Measurements from ENCODE around the gene KCNK7.

KCNK7 gene

GRCh38 chr11:65588199-65589054, 7.2 kb downstream of the KCNK7 start:
- Histone ChIP-seq H3K4ac (ENCODE audit: low read depth, low read length) (no peak overlapping the region), H3K36me3 (ENCODE audit: control insufficient read depth in 1 of 2, insufficient read depth in 2 of 2, low read length in 2 of 2) (peaks cover 10 to 16% of the 10 kb centered on the region in 2 experiments), H2BK5ac (ENCODE audit: low read depth, low read length, poor library complexity) (no peak overlapping the region), H3K9ac (ENCODE audit: low read length) (no peak overlapping the region), H3K23ac (ENCODE audit: low read length) (no peak overlapping the region), H3K4me3 (ENCODE audit: low read depth, low read length) (no peak overlapping the region), H3K4me2 (ENCODE audit: low read length) (no peak overlapping the region), H3K27me3 (ENCODE audit: insufficient read depth, low read length) (peaks cover 5% of the 10 kb centered on the region), H2AFZ (ENCODE audit: insufficient read depth, low read length, poor library complexity) (no peak overlapping the region), H4K91ac (ENCODE audit: low read depth, low read length) (no peak overlapping the region), H3K18ac (ENCODE audit: low read length) (no peak overlapping the region), H3K27ac (ENCODE audit: low read depth, low read length) (no peak overlapping the region), H3K4me1 (ENCODE audit: control insufficient read depth in 1 of 2, insufficient read depth in 2 of 2, low read length in 2 of 2) (peaks cover 0 to 8% of the 10 kb centered on the region in 2 experiments), H2BK120ac (ENCODE audit: insufficient read depth, low read length, poor library complexity) (no peak overlapping the region), H4K8ac (ENCODE audit: low read depth, low read length) (no peak overlapping the region), H2BK12ac (ENCODE audit: low read length) (no peak overlapping the region), H3K79me2 (ENCODE audit: control insufficient read depth, insufficient read depth, low read length, poor library complexity) (no peaks in the 10 kb centered on the region), H4K12ac (ENCODE audit: low read depth, low read length) (no peak overlapping the region), H3K14ac (ENCODE audit: low read length) (no peak overlapping the region), H2AK5ac (ENCODE audit: low read length) (no peak overlapping the region), H3K79me1 (ENCODE audit: low read length) (peaks cover 3% of the 10 kb centered on the region), H3K9me3 (ENCODE audit: insufficient read depth, low read depth, low read length) (peaks cover 4% of the 10 kb centered on the region)
- WGBS (ENCODE audit: extremely low coverage, insufficient coverage, insufficient read length): no CpG with 5 or more reads among the region's 13 CpGs
- DNase-seq: peak in 1 of 2 donors; percentile 43

DNA sequence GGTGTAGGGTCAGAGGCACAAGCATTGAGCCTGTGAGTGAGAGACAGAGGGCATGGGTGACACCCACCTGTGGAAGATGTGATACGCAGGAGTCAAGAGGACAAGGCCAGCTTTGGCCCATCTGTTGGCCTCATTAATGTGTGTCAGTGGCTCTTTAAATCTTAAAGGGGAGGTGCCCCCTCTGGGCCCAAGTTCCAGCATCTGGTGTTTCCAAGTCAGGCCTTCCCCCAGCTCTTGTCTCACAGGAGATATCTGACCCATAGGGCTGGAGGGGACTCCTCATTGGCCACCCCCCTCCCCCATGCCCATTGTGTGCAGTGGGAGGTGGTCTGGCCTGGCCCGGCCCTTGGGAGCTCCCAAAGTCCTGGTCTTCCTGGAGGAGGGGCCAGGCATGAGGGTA, 8.9 kb downstream of the KCNK7 start:
- Histone ChIP-seq H3K4ac (ENCODE audit: low read depth, low read length) (no peak overlapping the region), H3K79me2 (ENCODE audit: control insufficient read depth, insufficient read depth, low read length, poor library complexity) (no peaks in the 10 kb centered on the region), H4K12ac (ENCODE audit: low read depth, low read length) (no peak overlapping the region), H2BK5ac (ENCODE audit: low read depth, low read length, poor library complexity) (no peak overlapping the region), H3K14ac (ENCODE audit: low read length) (no peak overlapping the region), H3K9me3 (ENCODE audit: insufficient read depth, low read depth, low read length) (peaks cover 4% of the 10 kb centered on the region), H2BK12ac (ENCODE audit: low read length) (no peak overlapping the region), H4K8ac (ENCODE audit: low read depth, low read length) (no peak overlapping the region), H2AFZ (ENCODE audit: insufficient read depth, low read length, poor library complexity) (no peak overlapping the region), H3K4me1 (ENCODE audit: control insufficient read depth in 1 of 2, insufficient read depth in 2 of 2, low read length in 2 of 2) (peaks cover 0 to under 1% of the 10 kb centered on the region in 2 experiments), H3K27me3 (ENCODE audit: insufficient read depth, low read length) (no peaks in the 10 kb centered on the region), H3K18ac (ENCODE audit: low read length) (no peak overlapping the region), H2AK5ac (ENCODE audit: low read length) (no peak overlapping the region), H3K23ac (ENCODE audit: low read length) (no peak overlapping the region), H4K91ac (ENCODE audit: low read depth, low read length) (no peak overlapping the region), H3K79me1 (ENCODE audit: low read length) (no peaks in the 10 kb centered on the region), H3K4me2 (ENCODE audit: low read length) (no peak overlapping the region), H3K9ac (ENCODE audit: low read length) (no peak overlapping the region), H2BK120ac (ENCODE audit: insufficient read depth, low read length, poor library complexity) (no peak overlapping the region), H3K4me3 (ENCODE audit: low read depth, low read length) (no peak overlapping the region), H3K36me3 (ENCODE audit: control insufficient read depth in 1 of 2, insufficient read depth in 2 of 2, low read length in 2 of 2) (peaks cover 14 to 18% of the 10 kb centered on the region in 2 experiments), H3K27ac (ENCODE audit: low read depth, low read length) (no peak overlapping the region)
- no CpG with 5 or more reads among the region's 2 CpGs for WGBS (ENCODE audit: extremely low coverage, insufficient coverage, insufficient read length)
- DNase-seq: no peak

- no peaks in the 10 kb centered on the region for H3K4me1 ChIP-seq (ENCODE audit: control insufficient read depth in 1 of 2, insufficient read depth in 2 of 2, low read length in 2 of 2)
- no CpG with 5 or more reads among the region's 4 CpGs for WGBS (ENCODE audit: extremely low coverage, insufficient coverage, insufficient read length)
- no peak for DNase-seq
- peaks cover 15 to 21% of the 10 kb centered on the region in 2 experiments for H3K36me3 ChIP-seq (ENCODE audit: control insufficient read depth in 1 of 2, insufficient read depth in 2 of 2, low read length in 2 of 2)
- no peak overlapping the region for H3K4me2 ChIP-seq (ENCODE audit: low read length)
- no peak overlapping the region for H4K91ac ChIP-seq (ENCODE audit: low read depth, low read length)
- no peak overlapping the region for H3K23ac ChIP-seq (ENCODE audit: low read length)
- H3K4ac ChIP-seq (ENCODE audit: low read depth, low read length): no peak overlapping the region
- no peaks in the 10 kb centered on the region for H3K27me3 ChIP-seq (ENCODE audit: insufficient read depth, low read length)
- H3K9me3 ChIP-seq (ENCODE audit: insufficient read depth, low read depth, low read length): peaks cover 4% of the 10 kb centered on the region
- H3K18ac ChIP-seq (ENCODE audit: low read length): no peak overlapping the region
- no peak overlapping the region for H3K14ac ChIP-seq (ENCODE audit: low read length)
- H3K79me2 ChIP-seq (ENCODE audit: control insufficient read depth, insufficient read depth, low read length, poor library complexity): no peaks in the 10 kb centered on the region
- H4K8ac ChIP-seq (ENCODE audit: low read depth, low read length): no peak overlapping the region
- H3K4me3 ChIP-seq (ENCODE audit: low read depth, low read length): no peak overlapping the region
- no peak overlapping the region for H2AFZ ChIP-seq (ENCODE audit: insufficient read depth, low read length, poor library complexity)
- H3K9ac ChIP-seq (ENCODE audit: low read length): no peak overlapping the region
- H3K79me1 ChIP-seq (ENCODE audit: low read length): no peaks in the 10 kb centered on the region
- H2BK120ac ChIP-seq (ENCODE audit: insufficient read depth, low read length, poor library complexity): no peak overlapping the region
- no peak overlapping the region for H2AK5ac ChIP-seq (ENCODE audit: low read length)
- no peak overlapping the region for H2BK5ac ChIP-seq (ENCODE audit: low read depth, low read length, poor library complexity)
- H4K12ac ChIP-seq (ENCODE audit: low read depth, low read length): no peak overlapping the region
- no peak overlapping the region for H3K27ac ChIP-seq (ENCODE audit: low read depth, low read length)
- H2BK12ac ChIP-seq (ENCODE audit: low read length): no peak overlapping the region
Measured at GRCh38 chr11:65586247-65586630, 9.4 kb downstream of the KCNK7 start.

DNA sequence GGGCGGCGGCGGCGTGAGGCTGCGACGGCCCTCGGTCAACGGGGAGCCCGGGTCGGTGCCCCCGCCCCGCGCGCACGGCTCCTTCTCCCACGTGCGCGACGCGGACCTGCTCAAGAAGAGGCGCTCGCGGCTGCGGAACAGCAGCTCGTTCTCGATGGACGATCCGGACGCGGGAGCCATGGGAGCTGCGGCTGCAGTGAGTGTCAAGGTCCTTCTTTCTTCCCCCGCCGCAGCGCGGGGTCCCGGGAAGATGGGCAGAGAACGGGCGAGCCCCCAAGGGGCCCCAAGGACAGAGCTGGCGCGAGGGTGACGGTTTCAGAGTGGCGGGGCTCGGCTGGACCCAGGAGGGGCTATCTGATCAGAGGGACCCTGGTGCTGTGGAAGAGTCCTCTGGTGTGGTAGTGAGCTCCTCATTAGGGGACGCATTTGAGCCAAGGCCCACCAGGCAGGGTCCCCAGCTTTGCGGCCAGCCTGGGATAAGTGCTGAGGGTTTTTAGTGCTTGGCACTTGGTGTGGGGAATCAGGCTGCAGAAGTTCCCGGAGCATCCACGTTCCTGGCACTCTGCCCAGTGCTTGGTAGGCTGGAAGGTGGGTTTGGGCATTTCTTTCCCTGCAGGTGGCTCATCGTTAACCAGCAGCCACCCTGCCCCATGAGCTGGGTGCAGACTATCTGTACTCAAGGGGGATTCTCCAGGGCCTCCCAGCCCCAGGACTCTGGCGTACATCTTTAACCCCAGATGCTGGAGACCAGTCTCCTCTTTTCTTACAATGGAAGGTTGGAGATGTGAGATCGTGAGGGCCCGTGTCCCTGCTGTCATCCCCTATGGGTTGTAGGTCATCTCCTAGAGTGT, 10.0 kb downstream of the KCNK7 start:
- Histone ChIP-seq H3K27me3 (ENCODE audit: insufficient read depth, low read length) (no peaks in the 10 kb centered on the region), H3K23ac (ENCODE audit: low read length) (no peak overlapping the region), H3K27ac (ENCODE audit: low read depth, low read length) (no peak overlapping the region), H3K4me1 (ENCODE audit: control insufficient read depth in 1 of 2, insufficient read depth in 2 of 2, low read length in 2 of 2) (no peaks in the 10 kb centered on the region), H4K91ac (ENCODE audit: low read depth, low read length) (no peak overlapping the region), H3K79me2 (ENCODE audit: control insufficient read depth, insufficient read depth, low read length, poor library complexity) (no peaks in the 10 kb centered on the region), H3K9me3 (ENCODE audit: insufficient read depth, low read depth, low read length) (peaks cover 4% of the 10 kb centered on the region), H3K79me1 (ENCODE audit: low read length) (no peaks in the 10 kb centered on the region), H2AFZ (ENCODE audit: insufficient read depth, low read length, poor library complexity) (no peak overlapping the region), H3K9ac (ENCODE audit: low read length) (no peak overlapping the region), H3K4me3 (ENCODE audit: low read depth, low read length) (no peak overlapping the region), H2BK5ac (ENCODE audit: low read depth, low read length, poor library complexity) (no peak overlapping the region), H3K4ac (ENCODE audit: low read depth, low read length) (no peak overlapping the region), H4K8ac (ENCODE audit: low read depth, low read length) (no peak overlapping the region), H3K18ac (ENCODE audit: low read length) (no peak overlapping the region), H2BK12ac (ENCODE audit: low read length) (no peak overlapping the region), H3K14ac (ENCODE audit: low read length) (no peak overlapping the region), H2AK5ac (ENCODE audit: low read length) (no peak overlapping the region), H4K12ac (ENCODE audit: low read depth, low read length) (no peak overlapping the region), H3K4me2 (ENCODE audit: low read length) (no peak overlapping the region), H3K36me3 (ENCODE audit: control insufficient read depth in 1 of 2, insufficient read depth in 2 of 2, low read length in 2 of 2) (peaks cover 17 to 23% of the 10 kb centered on the region in 2 experiments), H2BK120ac (ENCODE audit: insufficient read depth, low read length, poor library complexity) (no peak overlapping the region)
- WGBS (ENCODE audit: extremely low coverage, insufficient coverage, insufficient read length): no CpG with 5 or more reads among the region's 51 CpGs
- no peak for DNase-seq

All from trophoblast cell (in vitro differentiated cells and primary cell).